HG02970 (cell line): ENCODE measurements around the gene MED15.
"Not testable (repeated sequence)": the region's sequence is repeated elsewhere in the genome, so short reads cannot be mapped to it uniquely, and the experiment has no call there.

Source experiments
- ATAC-seq: cut with Tn5 transposase; IDR thresholded peaks from one replicate; pipeline ENCODE4 v1.9.1; 2021; ENCODE audit warnings: mild to moderate bottlenecking, moderate library complexity, moderate number of reproducible peaks; ENCODE audit not compliant: unreplicated experiment, low FRiP score

MED15 gene

GRCh38 chr22:20479612-20480196, 27.7 kb upstream of the MED15 start:
- no peak for ATAC-seq

GRCh38 chr22:20483143-20483506, 24.3 kb upstream of the MED15 start:
- not testable (repeated sequence) for ATAC-seq

GRCh38 chr22:20483771-20484170, 23.6 kb upstream of the MED15 start:
- no peak for ATAC-seq

GRCh38 chr22:20484948-20485683, 22.3 kb upstream of the MED15 start:
- no peak for ATAC-seq

- ATAC-seq = no peak
Observed at GRCh38 chr22:20486229-20486628, 21.2 kb upstream of the MED15 start.

GRCh38 chr22:20487715-20488114, 19.7 kb upstream of the MED15 start:
- ATAC-seq = no peak

GRCh38 chr22:20488946-20489345, 18.5 kb upstream of the MED15 start:
- ATAC-seq = no peak

GRCh38 chr22:20490183-20490940, 17.0 kb upstream of the MED15 start:
- no peak for ATAC-seq

GRCh38 chr22:20490941-20491307, 16.5 kb upstream of the MED15 start:
- no peak for ATAC-seq

GRCh38 chr22:20491346-20491745, 16.1 kb upstream of the MED15 start:
- ATAC-seq = no peak

GRCh38 chr22:20494978-20495860, 12.2 kb upstream of the MED15 start, which contains the start of gene KLHL22:
TSS of gene KLHL22 (minus strand) at chr22:20495795. CDS start at chr22:20489211, 6,584 bp downstream.
- peak; percentile 48 for ATAC-seq

- ATAC-seq = peak; percentile 75
Observed at GRCh38 chr22:20495861-20496681, 11.3 kb upstream of the MED15 start.

GRCh38 chr22:20497426-20497825, 10.0 kb upstream of the MED15 start:
- no peak for ATAC-seq

- no peak for ATAC-seq
Observed at GRCh38 chr22:20498913-20499312, 8.5 kb upstream of the MED15 start.

GRCh38 chr22:20499769-20500168, 7.6 kb upstream of the MED15 start:
- no peak for ATAC-seq

GRCh38 chr22:20503816-20504215, 3.6 kb upstream of the MED15 start:
- ATAC-seq = no peak

GRCh38 chr22:20504293-20504922, 3.0 kb upstream of the MED15 start:
- ATAC-seq = not testable (repeated sequence)

- no peak for ATAC-seq
Observed at GRCh38 chr22:20506543-20507252, 712 bp upstream of the MED15 start.
